NCI-H187 (cell line): ENCODE measurements around the gene CCDC179.
A peak's percentile ranks its signal among the peaks of the same experiment; 100 is the strongest.

Experiments used
- DNase-seq, 2 experiments: peaks; one replicate each; lab custom pipeline; 2025; lab: John Stamatoyannopoulos, UW

CCDC179 gene

GRCh38 chr11:22860241-22860640 lies at the start of gene CCDC179:
CCDC179 (minus strand) TSS chr11:22860474; CDS start chr11:22860421, 53 bp downstream.
- no peak for DNase-seq

GRCh38 chr11:22903782-22904181 lies 43.5 kb upstream of the CCDC179 start:
- DNase-seq, result no peak

GRCh38 chr11:22901603-22902002 lies 41.3 kb upstream of the CCDC179 start:
- no peak for DNase-seq

GRCh38 chr11:22900764-22901486 lies 40.7 kb upstream of the CCDC179 start:
- DNase-seq, result no peak

GRCh38 chr11:22898036-22898435 lies 37.8 kb upstream of the CCDC179 start:
- no peak for DNase-seq

- no peak for DNase-seq
These were observed 30.0 kb upstream of the CCDC179 start for GRCh38 chr11:22890227-22890626.

GRCh38 chr11:22884217-22884616 lies 23.9 kb upstream of the CCDC179 start:
- no peak for DNase-seq

- no peak for DNase-seq
These were observed 19.4 kb upstream of the CCDC179 start for GRCh38 chr11:22879630-22880029.

- no peak for DNase-seq
These were observed 18.3 kb upstream of the CCDC179 start for GRCh38 chr11:22878604-22879003.

GRCh38 chr11:22878039-22878438 lies 17.8 kb upstream of the CCDC179 start:
- no peak for DNase-seq

GRCh38 chr11:22875869-22876473 lies 15.7 kb upstream of the CCDC179 start:
- peak; percentile 67 to 87 for DNase-seq

GRCh38 chr11:22869325-22869724 lies 9.1 kb upstream of the CCDC179 start:
- no peak for DNase-seq

- no peak for DNase-seq
These were observed 518 bp downstream of the CCDC179 start for GRCh38 chr11:22859756-22860155.

GRCh38 chr11:22851477-22851876 lies 8.8 kb downstream of the CCDC179 start:
- no peak for DNase-seq

- no peak for DNase-seq
These were observed 13.5 kb downstream of the CCDC179 start for GRCh38 chr11:22846726-22847125.

GRCh38 chr11:22832315-22833015 lies 27.8 kb downstream of the CCDC179 start:
- DNase-seq, result no peak

GRCh38 chr11:22830082-22830414 lies 30.2 kb downstream of the CCDC179 start:
- no peak for DNase-seq

GRCh38 chr11:22829231-22830081 lies 30.8 kb downstream of the CCDC179 start, which contains the start of gene SVIP:
SVIP (minus strand) TSS chr11:22829801; CDS start chr11:22829748, 53 bp downstream.
- DNase-seq, result peak; percentile 98 to 99

GRCh38 chr11:22828373-22828772 lies 31.9 kb downstream of the CCDC179 start:
- DNase-seq, result no peak

GRCh38 chr11:22822203-22822602 lies 38.1 kb downstream of the CCDC179 start:
- DNase-seq, result no peak

- no peak for DNase-seq
These were observed 50.4 kb downstream of the CCDC179 start for GRCh38 chr11:22809893-22810292.

- no peak for DNase-seq
These were observed 51.6 kb downstream of the CCDC179 start for GRCh38 chr11:22808571-22809197.
